GM12864 (cell line): Measurements from ENCODE around the gene KDM6B.

Source experiments
- DNase-seq: peaks from one replicate; pipeline ENCODE4 v3.0.0-alpha.2; 2011; ENCODE audit warnings: low read depth
- H3K4me3 ChIP-seq: 2 replicates; pipeline ENCODE4 v1.5.1; 2011; ENCODE audit warnings: mild to moderate bottlenecking, low read depth, low read length, control low read depth
- TF ChIP-seq, protein P1 (sequence below): IDR thresholded peaks from 2 replicates; pipeline ENCODE4 v1.5.1; 2011; ENCODE audit warnings: low read depth, mild to moderate bottlenecking, moderate library complexity, low read length, control low read depth, inconsistent platforms; ENCODE audit errors: missing control alignments

KDM6B gene

GRCh38 chr17:7811251-7811650, 22.8 kb upstream of the KDM6B start:
- TF ChIP-seq, protein P1, sequence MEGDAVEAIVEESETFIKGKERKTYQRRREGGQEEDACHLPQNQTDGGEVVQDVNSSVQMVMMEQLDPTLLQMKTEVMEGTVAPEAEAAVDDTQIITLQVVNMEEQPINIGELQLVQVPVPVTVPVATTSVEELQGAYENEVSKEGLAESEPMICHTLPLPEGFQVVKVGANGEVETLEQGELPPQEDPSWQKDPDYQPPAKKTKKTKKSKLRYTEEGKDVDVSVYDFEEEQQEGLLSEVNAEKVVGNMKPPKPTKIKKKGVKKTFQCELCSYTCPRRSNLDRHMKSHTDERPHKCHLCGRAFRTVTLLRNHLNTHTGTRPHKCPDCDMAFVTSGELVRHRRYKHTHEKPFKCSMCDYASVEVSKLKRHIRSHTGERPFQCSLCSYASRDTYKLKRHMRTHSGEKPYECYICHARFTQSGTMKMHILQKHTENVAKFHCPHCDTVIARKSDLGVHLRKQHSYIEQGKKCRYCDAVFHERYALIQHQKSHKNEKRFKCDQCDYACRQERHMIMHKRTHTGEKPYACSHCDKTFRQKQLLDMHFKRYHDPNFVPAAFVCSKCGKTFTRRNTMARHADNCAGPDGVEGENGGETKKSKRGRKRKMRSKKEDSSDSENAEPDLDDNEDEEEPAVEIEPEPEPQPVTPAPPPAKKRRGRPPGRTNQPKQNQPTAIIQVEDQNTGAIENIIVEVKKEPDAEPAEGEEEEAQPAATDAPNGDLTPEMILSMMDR = no peak
- H3K4me3 ChIP-seq = no peak overlapping the region
- no peak for DNase-seq

- TF ChIP-seq, protein P1 = no peak
- H3K4me3 ChIP-seq = no peak overlapping the region
- DNase-seq = no peak
Measured at GRCh38 chr17:7814969-7815368, 19.0 kb upstream of the KDM6B start.

GRCh38 chr17:7816926-7817642, 16.9 kb upstream of the KDM6B start:
- DNase-seq = no peak
- no peak overlapping the region for H3K4me3 ChIP-seq
- TF ChIP-seq, protein P1 = no peak

- no peak for DNase-seq
- no peak overlapping the region for H3K4me3 ChIP-seq
- TF ChIP-seq, protein P1 = no peak
Measured at GRCh38 chr17:7817643-7817964, 16.4 kb upstream of the KDM6B start.

DNA sequence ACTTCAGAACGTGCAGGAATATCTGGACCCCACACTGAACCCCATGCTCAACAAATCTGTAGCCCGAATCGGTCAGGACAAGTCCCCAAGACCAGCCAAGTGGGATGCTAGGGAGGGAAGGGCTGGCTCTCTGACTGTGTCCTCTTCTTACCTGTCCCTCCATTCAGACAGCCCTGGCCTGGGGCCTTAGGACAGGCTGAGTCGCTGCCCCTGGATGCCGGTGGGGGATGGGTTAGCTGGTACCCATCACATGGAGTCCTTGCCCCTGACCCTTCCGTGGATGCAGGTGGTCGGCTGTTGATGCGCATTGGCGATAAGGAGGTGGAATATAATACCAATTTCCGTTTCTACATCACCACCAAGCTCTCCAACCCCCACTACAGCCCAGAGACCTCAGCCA, 16.0 kb upstream of the KDM6B start:
- TF ChIP-seq, protein P1 = no peak
- H3K4me3 ChIP-seq = no peak overlapping the region
- DNase-seq = no peak

GRCh38 chr17:7818746-7819645, 15.0 kb upstream of the KDM6B start:
- TF ChIP-seq, protein P1 = no peak
- DNase-seq = no peak
- H3K4me3 ChIP-seq = no peak overlapping the region
